Parathyroid adenoma (tissue), 2 donors: ENCODE measurements around the gene RAB4B.
A peak's percentile ranks its signal among the peaks of the same experiment; 100 is the strongest.

Source experiments
- H2AFZ ChIP-seq: fragments of 300-600 bp; sonication (generic); one replicate; pipeline ENCODE4 v1.7.0; 2017; ENCODE audit warnings: antibody characterized with exemption, mild to moderate bottlenecking
- H3K27ac ChIP-seq: fragments of 300-600 bp; sonication (generic); one replicate; pipeline ENCODE4 v1.7.0; 2017
- H3K27me3 ChIP-seq: fragments of 300-600 bp; sonication (generic); one replicate; pipeline ENCODE4 v1.7.0; 2017; ENCODE audit warnings: low read length; ENCODE audit not compliant: control insufficient read depth, insufficient read depth
- H3K36me3 ChIP-seq: fragments of 300-600 bp; sonication (generic); one replicate; pipeline ENCODE4 v1.7.0; 2017; ENCODE audit warnings: low read length; ENCODE audit not compliant: control insufficient read depth, insufficient read depth
- H3K4me1 ChIP-seq: fragments of 300-600 bp; sonication (generic); one replicate; pipeline ENCODE4 v1.7.0; 2017; ENCODE audit warnings: control low read depth
- H3K4me2 ChIP-seq: fragments of 300-600 bp; sonication (generic); one replicate; pipeline ENCODE4 v1.7.0; 2017; ENCODE audit warnings: low read length
- H3K4me3 ChIP-seq: fragments of 300-600 bp; sonication (generic); one replicate; pipeline ENCODE4 v1.7.0; 2017; ENCODE audit warnings: low read depth, low read length
- H3K79me2 ChIP-seq: fragments of 300-600 bp; sonication (generic); one replicate; pipeline ENCODE4 v1.7.0; 2017; ENCODE audit warnings: control low read depth
- H3K9ac ChIP-seq: fragments of 300-600 bp; sonication (generic); one replicate; pipeline ENCODE4 v1.7.0; 2017; ENCODE audit warnings: mild to moderate bottlenecking
- H3K9me3 ChIP-seq: fragments of 300-600 bp; sonication (generic); one replicate; pipeline ENCODE4 v1.7.0; 2017; ENCODE audit warnings: low read length; ENCODE audit not compliant: control insufficient read depth
- TF ChIP-seq, protein P1 (sequence below): fragments of 300-600 bp; sonication (generic); IDR thresholded peaks from one replicate; pipeline ENCODE4 v1.7.0; 2017; ENCODE audit warnings: antibody characterized with exemption, mild to moderate bottlenecking
- donor health status: primary hyperparathyroidism.

The RAB4B gene

DNA sequence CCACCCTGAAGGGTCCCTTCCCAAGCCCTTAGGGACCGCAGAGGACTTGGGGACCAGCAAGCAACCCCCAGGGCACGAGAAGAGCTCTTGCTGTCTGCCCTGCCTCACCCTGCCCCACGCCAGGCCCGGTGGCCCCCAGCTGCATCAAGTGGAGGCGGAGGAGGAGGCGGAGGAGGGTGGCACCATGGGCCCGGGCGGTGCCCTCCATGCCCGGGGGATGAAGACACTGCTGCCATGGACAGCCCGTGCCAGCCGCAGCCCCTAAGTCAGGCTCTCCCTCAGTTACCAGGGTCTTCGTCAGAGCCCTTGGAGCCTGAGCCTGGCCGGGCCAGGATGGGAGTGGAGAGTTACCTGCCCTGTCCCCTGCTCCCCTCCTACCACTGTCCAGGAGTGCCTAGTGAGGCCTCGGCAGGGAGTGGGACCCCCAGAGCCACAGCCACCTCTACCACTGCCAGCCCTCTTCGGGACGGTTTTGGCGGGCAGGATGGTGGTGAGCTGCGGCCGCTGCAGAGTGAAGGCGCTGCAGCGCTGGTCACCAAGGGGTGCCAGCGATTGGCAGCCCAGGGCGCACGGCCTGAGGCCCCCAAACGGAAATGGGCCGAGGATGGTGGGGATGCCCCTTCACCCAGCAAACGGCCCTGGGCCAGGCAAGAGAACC lies 22.4 kb downstream of the RAB4B start:
- Histone ChIP-seq H3K4me3 (peak overlapping the region; percentile 63), H3K9me3 (no peaks in the 10 kb centered on the region), H3K79me2 (peaks cover 8% of the 10 kb centered on the region), H3K4me2 (peak overlapping the region; percentile 67), H3K4me1 (peaks cover 40% of the 10 kb centered on the region), H3K36me3 (no peaks in the 10 kb centered on the region), H3K27me3 (no peaks in the 10 kb centered on the region), H3K27ac (peak overlapping the region; percentile 68), H3K9ac (no peak overlapping the region), H2AFZ (no peak overlapping the region)
- TF ChIP-seq, protein P1, sequence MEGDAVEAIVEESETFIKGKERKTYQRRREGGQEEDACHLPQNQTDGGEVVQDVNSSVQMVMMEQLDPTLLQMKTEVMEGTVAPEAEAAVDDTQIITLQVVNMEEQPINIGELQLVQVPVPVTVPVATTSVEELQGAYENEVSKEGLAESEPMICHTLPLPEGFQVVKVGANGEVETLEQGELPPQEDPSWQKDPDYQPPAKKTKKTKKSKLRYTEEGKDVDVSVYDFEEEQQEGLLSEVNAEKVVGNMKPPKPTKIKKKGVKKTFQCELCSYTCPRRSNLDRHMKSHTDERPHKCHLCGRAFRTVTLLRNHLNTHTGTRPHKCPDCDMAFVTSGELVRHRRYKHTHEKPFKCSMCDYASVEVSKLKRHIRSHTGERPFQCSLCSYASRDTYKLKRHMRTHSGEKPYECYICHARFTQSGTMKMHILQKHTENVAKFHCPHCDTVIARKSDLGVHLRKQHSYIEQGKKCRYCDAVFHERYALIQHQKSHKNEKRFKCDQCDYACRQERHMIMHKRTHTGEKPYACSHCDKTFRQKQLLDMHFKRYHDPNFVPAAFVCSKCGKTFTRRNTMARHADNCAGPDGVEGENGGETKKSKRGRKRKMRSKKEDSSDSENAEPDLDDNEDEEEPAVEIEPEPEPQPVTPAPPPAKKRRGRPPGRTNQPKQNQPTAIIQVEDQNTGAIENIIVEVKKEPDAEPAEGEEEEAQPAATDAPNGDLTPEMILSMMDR = no peak

DNA sequence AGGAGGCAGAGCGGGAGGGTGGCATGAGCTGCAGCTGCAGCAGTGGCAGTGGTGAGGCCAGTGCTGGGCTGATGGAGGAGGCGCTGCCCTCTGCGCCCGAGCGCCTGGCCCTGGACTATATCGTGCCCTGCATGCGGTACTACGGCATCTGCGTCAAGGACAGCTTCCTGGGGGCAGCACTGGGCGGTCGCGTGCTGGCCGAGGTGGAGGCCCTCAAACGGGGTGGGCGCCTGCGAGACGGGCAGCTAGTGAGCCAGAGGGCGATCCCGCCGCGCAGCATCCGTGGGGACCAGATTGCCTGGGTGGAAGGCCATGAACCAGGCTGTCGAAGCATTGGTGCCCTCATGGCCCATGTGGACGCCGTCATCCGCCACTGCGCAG lies 22.9 kb downstream of the RAB4B start:
- Histone ChIP-seq H3K27me3 (no peaks in the 10 kb centered on the region), H3K36me3 (no peaks in the 10 kb centered on the region), H3K4me2 (peak overlapping the region; percentile 15), H3K9me3 (no peaks in the 10 kb centered on the region), H3K79me2 (peaks cover 8% of the 10 kb centered on the region), H3K9ac (no peak overlapping the region), H3K27ac (no peak overlapping the region), H3K4me1 (peaks cover 43% of the 10 kb centered on the region), H2AFZ (no peak overlapping the region), H3K4me3 (no peak overlapping the region)
- TF ChIP-seq, protein P1 = no peak

DNA sequence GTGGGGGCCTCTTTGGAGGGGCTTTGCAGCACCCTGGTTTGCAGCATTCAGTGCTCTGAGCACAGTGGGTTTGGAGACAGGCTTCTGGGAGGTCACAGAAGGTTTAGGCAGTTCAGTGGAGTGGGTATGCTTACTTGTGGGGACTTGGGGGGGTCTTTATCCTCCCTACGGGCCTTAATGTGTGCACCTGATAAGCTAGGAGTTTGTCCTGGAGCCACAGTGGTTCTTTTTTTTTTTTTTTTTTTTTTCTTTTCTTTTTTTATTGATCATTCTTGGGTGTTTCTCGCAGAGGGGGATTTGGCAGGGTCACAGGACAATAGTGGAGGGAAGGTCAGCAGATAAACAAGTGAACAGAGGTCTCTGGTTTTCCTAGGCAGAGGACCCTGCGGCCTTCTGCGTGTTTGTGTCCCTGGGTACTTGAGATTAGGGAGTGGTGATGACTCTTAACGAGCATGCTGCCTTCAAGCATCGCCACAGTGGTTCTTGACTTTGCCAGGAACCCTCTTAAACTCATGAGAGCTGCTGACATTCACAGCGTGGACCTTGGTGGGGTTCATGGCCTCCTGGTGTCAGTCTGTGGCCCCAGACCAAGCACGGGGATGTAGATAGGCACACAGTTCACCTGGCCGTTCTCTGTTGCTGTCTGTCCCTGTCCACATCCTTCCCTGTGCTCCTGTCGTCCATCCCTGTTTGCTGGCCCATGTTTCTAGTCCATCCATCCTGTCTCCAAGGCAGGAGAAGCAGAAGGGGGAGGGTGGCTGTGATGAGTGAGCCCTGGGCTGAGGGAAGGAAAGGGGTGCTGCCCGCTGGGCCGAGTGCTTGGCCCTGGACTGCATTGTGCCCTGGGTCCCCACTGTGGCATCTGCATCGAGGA lies 23.6 kb downstream of the RAB4B start:
- H3K4me3 ChIP-seq = no peak overlapping the region

DNA sequence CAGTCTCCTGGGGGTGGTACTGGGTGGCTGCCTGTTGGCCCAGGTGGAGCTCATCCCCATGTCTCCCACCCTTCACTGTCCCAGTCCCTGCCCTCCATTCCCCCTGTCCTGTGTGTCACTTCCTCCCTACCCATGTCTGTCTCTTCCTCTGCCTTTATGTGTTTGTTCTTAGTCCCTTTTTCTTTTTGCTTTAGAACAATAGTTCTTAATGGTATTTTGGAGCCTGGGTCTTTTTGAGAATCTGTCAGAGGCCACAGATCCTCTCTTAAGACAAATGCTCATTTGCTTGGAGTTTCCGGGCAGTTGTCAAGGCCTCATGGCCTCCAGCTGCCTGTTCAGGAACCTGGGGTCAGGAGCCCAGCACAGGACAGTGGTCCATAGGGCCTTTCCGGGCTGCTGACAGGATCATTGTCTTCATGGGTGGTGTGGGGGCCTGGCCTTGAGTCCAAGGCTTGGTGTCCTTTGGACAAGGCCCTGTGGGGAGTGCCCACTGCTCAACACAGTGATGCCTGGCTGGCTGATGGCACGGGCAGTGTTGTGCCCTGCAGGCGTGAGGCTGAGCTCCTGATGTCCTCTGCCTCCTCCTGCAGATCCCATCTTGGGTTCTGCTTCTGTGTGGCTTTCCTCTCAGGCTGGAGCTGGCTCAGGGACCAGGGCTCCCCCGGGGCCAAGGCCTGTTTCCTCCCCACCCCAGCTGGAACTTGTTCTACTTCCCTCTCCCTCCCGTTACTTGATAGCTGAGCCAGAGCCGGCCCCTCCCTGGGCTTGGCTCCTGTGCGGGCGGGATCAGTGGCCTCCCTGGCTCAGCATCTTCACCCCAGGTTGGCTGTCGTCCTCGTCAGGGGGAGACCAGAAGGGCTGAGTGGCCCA lies 24.5 kb downstream of the RAB4B start:
- no peak overlapping the region for H2AFZ ChIP-seq
- peaks cover 8% of the 10 kb centered on the region for H3K79me2 ChIP-seq
- no peaks in the 10 kb centered on the region for H3K9me3 ChIP-seq
- peak overlapping the region; percentile 52 for H3K27ac ChIP-seq
- no peak overlapping the region for H3K9ac ChIP-seq
- H3K4me3 ChIP-seq = no peak overlapping the region
- TF ChIP-seq, protein P1 = no peak
- peaks cover 49% of the 10 kb centered on the region for H3K4me1 ChIP-seq
- no peaks in the 10 kb centered on the region for H3K36me3 ChIP-seq
- H3K27me3 ChIP-seq = no peaks in the 10 kb centered on the region
- peak overlapping the region; percentile 52 for H3K4me2 ChIP-seq

More for the DNA sequence above, 23.6 kb downstream of the RAB4B start:
- TF ChIP-seq, protein P1 = no peak
- Histone ChIP-seq H3K9me3 (no peaks in the 10 kb centered on the region), H3K9ac (no peak overlapping the region), H3K27me3 (no peaks in the 10 kb centered on the region), H3K79me2 (peaks cover 8% of the 10 kb centered on the region), H2AFZ (no peak overlapping the region), H3K36me3 (no peaks in the 10 kb centered on the region), H3K4me2 (peak overlapping the region; percentile 52), H3K4me1 (peaks cover 46% of the 10 kb centered on the region), H3K27ac (peak overlapping the region; percentile 52)
